GM12864 (cell line): Measurements from ENCODE around the gene USP6.

Experiments used
- DNase-seq: peaks from one replicate; pipeline ENCODE4 v3.0.0-alpha.2; 2011; ENCODE audit warnings: low read depth
- H3K4me3 ChIP-seq: 2 replicates; pipeline ENCODE4 v1.5.1; 2011; ENCODE audit warnings: mild to moderate bottlenecking, low read depth, low read length, control low read depth
- CTCF ChIP-seq: IDR thresholded peaks from 2 replicates; pipeline ENCODE4 v1.5.1; 2011; ENCODE audit warnings: low read depth, mild to moderate bottlenecking, moderate library complexity, low read length, control low read depth, inconsistent platforms; ENCODE audit errors: missing control alignments

Gene USP6

DNA sequence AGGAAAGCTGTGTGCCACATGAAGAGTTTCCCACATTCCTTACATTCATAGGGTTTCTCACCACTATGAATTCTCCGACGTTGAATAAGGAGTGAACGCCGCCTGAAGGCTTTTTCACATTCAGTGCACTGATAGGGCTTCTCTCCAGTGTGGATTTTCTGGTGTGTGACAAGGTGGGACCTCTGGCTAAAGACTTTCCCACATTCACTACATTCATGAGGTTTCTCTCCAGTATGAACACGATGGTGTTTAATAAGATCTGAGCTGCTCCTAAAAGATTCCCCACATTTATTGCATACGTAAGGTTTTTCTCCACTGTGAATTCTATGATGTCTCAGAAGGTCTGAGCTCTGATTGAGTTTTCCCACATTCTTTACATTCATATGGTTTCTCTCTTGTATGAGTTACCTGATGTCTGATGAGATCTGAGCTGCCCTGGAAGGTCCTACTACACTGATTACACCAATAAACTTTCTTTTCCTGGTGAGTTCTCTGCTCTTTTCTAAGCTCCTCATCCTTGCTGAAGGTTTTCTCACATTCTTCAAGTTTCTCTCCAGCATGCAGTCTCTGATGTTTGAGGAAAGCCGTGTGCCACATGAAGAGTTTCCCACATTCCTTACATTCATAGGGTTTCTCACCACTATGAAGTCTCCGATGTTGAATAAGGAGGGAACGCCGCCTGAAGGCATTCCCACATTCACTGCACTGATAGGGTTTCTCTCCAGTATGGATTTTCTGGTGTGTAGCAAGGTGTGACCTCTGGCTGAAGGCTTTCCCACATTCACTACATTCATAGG lies 65.9 kb downstream of the USP6 start:
- TF ChIP-seq CTCF = no peak
- no peak for DNase-seq
- H3K4me3 ChIP-seq = no peak overlapping the region

DNA sequence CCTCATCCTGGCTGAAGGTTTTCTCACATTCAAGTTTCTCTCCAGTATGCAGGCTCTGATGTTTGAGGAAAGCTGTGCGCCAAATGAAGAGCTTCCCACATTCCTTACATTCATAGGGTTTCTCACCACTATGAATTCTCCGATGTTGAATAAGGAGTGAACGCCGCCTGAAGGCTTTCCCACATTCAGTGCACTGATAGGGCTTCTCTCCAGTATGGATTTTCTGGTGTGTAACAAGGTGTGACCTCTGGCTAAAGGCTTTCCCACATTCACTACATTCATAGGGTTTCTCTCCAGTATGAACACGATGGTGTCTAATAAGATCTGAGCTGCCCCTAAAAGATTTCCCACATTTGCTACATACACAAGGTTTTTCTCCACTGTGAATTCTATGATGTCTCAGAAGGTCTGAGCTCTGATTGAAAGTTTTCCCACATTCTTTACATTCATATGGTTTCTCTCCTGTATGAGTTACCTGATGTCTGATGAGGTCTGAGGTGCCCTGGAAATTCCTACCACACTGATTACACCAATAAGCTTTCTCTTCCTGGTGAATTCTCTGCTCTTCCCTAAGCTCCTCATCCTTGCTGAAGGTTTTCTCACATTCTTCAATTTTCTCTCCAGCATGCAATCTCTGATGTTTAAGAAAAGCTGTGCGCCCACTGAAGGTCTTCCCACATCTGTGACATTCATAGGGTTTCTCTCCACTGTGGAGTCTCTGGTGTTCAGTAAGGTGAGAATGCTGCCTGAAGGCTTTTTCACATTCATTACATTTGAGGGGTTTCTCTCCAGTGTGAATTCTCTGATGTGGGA lies 67.0 kb downstream of the USP6 start:
- no peak overlapping the region for H3K4me3 ChIP-seq
- DNase-seq = no peak
- no peak for TF ChIP-seq CTCF

- TF ChIP-seq CTCF = no peak
- no peak overlapping the region for H3K4me3 ChIP-seq
- no peak for DNase-seq
These were observed 67.6 kb downstream of the USP6 start for GRCh38 chr17:5183410-5183793.

DNA sequence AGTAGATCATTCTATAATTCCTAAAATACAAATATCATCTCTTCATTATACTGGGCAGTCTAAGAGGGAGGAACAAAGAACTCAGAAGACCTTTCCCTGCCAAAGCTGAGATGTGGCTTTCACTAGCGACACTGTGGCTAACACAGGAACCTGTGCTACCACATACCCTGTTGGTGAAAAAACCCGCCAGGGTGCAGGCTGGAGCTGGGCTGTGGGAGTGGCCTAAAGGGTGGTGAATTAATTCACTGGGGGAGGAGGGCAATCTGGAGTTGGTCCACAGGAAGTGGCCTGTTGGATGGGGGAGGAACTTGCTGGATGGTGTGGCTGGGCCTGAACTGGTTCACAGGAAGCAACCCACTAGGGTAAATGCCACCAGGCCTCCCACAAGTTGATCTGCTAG lies 68.5 kb downstream of the USP6 start:
- H3K4me3 ChIP-seq = no peak overlapping the region
- no peak for DNase-seq
- TF ChIP-seq CTCF = no peak

DNA sequence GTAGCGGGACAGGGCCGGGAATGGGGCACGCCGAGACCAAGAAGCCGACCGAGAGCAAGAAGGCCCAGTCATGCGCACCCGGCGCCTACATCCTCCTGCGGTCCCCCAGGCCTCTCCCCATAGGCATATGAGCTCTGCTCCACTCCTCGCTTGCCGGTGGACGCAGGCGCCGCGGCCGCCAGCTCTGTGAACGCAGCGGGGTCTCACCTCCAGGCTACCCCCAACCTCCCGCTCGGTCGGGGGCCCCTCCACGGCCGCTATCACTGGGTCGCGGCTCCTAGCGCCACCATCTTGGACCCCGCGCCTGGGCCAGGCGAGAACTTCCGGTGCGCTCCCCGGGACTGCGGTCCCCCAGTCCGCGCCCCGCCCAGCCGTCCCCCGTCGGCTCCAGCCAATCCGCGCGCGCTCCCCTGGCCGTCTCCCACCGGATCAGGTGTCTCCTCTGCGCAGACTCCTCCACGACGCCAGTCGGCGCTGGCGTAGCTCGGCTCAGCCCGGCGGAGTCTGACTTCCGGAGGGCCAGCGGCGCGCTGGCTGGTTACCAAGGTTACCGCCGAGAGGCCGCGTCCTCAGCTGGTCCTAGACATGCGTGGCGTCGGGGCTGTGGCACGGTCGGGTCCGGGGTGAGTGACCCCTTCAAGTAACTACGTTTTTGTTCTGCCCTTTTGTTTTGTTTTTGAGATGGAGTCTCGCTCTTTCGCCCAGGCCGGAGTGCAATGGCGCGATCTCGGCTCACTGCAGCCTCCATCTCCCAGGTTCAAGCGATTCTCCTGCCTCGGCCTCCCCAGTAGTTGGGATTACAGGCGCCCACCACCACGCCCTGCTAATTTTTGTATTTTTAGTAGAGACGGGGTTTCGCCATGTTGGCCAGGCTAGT lies 75.9 kb downstream of the USP6 start, which contains the start of gene ZNF594:
Gene ZNF594 (minus strand): TSS at position 328 of the 877 bp plus-strand sequence. CDS start 7,612 bp downstream, outside the sequence.
- peak; percentile 86 for DNase-seq
- TF ChIP-seq CTCF = peak; percentile 75
- H3K4me3 ChIP-seq = peak within 1 kb of the TSS; percentile 76

DNA sequence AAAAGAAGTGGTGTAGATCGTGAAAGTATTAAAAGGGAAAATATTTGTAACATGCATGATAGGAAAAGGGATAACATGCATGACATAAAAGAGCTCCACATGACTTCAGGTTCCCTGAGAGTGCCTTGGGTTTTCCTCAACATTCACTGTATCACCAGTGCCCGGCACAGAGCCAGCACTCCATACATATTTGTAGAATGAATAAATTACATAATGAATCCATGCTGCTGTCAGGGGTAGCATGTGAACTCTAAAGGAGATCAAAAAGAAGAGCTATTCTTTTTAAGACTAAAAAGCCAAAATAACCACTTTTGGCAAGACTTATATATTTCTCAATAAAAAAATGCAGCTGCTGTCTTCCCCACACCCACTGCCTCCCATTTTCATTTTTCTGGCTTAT lies 78.5 kb downstream of the USP6 start:
- no peak for TF ChIP-seq CTCF
- H3K4me3 ChIP-seq = no peak overlapping the region
- DNase-seq = no peak
